Uterus (tissue), 2 donors: ENCODE results near the gene BSND.

Experiments
- CTCF ChIP-seq, 4 experiments: fragments of 200-600 bp in 2 of 4; fragments of 450-650 bp in 2 of 4; sonication (generic) in 2 of 4; IDR thresholded peaks; one replicate each; pipeline ENCODE4 v1.5.1; 2016 to 2019; ENCODE audit warnings: antibody characterized with exemption in 4 of 4, mild to moderate bottlenecking in 2 of 4, moderate library complexity in 1 of 4
- POLR2A ChIP-seq, 2 donors: fragments of 450-650 bp; IDR thresholded peaks; one replicate each; pipeline ENCODE4 v1.6.1; 2016; ENCODE audit warnings: antibody characterized with exemption in 2 of 2, mild to moderate bottlenecking in 1 of 2, moderate library complexity in 1 of 2

GRCh38 chr1:55034476-55035133 lies 35.9 kb downstream of the BSND start:
- no peak for TF ChIP-seq POLR2A (IDR thresholded peaks at IDR 0.05)
- no peak for TF ChIP-seq CTCF (IDR thresholded peaks at IDR 0.05)
